ENCODE data around the gene TINCR.
"Not testable (repeated sequence)": the region's sequence is repeated elsewhere in the genome, so short reads cannot be mapped to it uniquely, and the experiment has no call there.

TINCR gene

DNA sequence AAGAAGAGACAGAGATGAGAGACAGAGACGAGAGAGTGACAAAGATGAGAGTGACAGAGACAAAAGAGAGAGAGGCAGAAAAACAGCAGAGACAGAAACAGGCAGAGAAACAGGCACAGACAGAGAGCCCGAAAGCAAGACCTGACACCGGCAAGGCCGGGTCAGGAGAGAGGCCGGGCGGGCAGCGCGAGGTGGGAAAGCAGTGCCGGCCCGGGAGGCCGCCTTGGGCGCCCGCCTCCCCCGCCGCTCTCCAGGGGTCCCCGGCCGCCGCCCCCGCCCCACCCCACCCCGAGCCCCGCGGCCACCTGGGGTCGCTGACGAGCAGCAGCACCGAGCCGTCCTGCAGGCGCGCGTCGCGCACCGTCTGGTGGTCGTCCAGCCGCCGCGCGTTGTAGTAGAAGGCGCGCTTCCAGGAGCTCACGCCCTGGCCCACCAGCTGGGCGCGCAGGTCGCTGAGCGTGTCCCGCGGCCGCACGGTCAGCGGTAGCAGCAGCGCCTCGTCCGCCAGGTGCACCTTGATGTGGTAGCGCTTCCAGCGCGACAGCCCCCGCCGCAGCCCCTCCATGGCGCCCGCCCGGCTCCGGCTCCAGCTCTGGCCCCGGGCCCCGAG is at the start of gene TINCR:
Gene TINCR, minus strand, starts transcription at position 594 of the 610 bp plus-strand sequence.
- H3K27ac Mint-ChIP-seq = no peak within 1 kb of the TSS
- H3K9me3 Mint-ChIP-seq = no peaks in the 10 kb centered on the region
- no peak within 1 kb of the TSS for H3K4me3 Mint-ChIP-seq
- H3K36me3 Mint-ChIP-seq (ENCODE audit: low read depth) = no peaks in the 10 kb centered on the region
- intact Hi-C loops (cut with micrococcal nuclease) = no loop called here
- H3K4me1 Mint-ChIP-seq (ENCODE audit: low read depth) = no peaks in the 10 kb centered on the region
- peaks cover 15% of the 10 kb centered on the region for H3K27me3 Mint-ChIP-seq

DNA sequence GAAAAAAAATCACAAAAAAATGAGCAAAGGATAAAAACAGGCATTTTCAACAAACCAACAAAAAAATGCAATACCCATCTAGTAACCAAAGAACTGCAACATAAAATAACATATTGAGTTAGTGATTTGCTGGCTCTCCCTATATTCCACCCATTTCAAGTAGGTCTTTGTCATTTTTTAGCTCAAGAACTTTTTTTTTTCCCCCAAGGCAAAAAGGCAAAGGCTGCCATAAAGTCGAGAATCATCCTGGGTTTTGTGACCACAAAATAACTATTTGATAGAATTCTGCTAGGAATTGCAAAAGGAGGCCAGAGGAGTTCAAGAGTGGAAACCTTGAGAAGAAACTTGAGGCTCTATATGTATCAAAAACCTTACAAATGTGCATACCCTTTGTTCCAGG is 49.3 kb upstream of the TINCR start:
- H3K4me3 Mint-ChIP-seq = no peak overlapping the region
- no peaks in the 10 kb centered on the region for H3K9me3 Mint-ChIP-seq
- peaks cover 25% of the 10 kb centered on the region for H3K4me1 Mint-ChIP-seq (ENCODE audit: low read depth)
- peaks cover 100% of the 10 kb centered on the region for H3K36me3 Mint-ChIP-seq (ENCODE audit: low read depth)
- H3K27ac Mint-ChIP-seq = no peak overlapping the region
- intact Hi-C loops (cut with micrococcal nuclease) = no loop called here
- no peaks in the 10 kb centered on the region for H3K27me3 Mint-ChIP-seq

DNA sequence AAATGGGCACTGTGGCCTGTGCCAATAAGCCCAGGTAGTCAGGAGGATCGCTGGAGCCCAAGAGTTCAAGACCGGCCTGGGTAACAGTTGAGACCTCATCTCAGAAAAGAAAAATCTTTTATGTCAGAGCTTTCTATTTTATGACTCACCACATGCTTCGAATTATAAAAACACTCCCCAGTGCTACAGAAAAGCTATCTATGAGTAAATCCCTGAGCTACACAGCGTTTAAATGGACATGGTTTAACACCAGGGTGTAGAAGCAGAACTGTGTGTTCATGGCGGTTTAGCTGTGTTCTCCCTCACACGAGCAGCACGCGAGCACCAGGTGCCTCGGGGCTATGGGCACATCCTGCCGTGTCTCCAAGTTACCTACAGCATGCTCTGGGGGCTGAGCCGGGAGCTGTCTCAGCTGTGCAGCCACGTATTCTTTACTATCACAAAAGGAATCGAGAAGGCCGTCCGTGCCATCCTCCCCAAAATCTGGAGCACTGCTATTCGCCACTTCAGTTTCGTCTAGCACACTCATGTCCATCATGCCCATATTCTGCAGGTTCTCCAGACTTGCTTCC is 48.1 kb upstream of the TINCR start:
- H3K27ac Mint-ChIP-seq = no peak overlapping the region
- intact Hi-C loops (cut with micrococcal nuclease) = no loop called here
- no peak overlapping the region for H3K4me3 Mint-ChIP-seq
- no peaks in the 10 kb centered on the region for H3K9me3 Mint-ChIP-seq
- peaks cover 13% of the 10 kb centered on the region for H3K4me1 Mint-ChIP-seq (ENCODE audit: low read depth)
- H3K36me3 Mint-ChIP-seq (ENCODE audit: low read depth) = peaks cover 95% of the 10 kb centered on the region
- H3K27me3 Mint-ChIP-seq = no peaks in the 10 kb centered on the region

DNA sequence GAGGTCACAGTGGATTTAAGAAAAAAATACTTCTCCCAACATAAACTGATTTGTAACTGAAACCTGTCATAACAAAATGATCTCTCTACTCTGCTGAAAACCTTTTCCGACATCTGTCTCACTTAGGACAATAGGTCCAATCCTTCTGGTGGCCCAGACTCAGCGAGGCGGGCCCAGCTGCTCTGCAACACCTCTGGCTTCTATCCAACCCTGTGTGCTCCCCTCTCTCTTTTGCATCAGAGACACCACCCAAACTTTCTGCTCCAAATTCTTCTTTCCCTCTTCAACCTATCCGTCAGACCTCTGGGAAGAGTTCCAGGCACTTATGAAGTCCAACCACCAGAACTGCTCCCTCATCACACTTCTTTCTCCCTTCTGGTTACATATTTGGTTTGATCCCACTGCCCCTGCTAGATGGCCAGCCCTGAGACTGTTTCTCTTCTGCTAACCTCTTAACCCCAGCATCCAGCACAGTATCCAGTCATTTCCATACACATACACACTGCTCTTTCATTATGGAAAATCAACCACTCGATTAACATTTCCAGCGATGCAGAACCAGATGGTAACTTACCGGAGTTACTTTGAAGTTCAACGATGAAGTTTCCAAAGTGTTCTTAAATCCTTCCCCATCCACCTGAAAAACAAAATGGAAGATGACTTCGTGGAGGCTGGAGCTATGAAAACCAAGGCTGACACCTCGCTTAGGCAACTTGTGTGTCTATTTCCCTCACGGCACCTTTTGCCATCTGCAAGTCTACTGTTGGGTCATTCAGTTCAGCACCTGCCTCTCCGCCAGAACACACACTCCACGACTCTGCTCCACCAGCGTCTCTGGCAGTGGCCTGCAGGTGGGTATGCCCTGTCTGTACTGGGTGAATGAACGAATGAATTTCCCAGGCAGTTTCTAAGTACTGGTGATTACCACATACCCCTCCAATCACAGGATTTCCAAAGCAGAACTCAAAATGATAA is 45.4 kb upstream of the TINCR start:
- Mint-ChIP-seq H3K4me3 (no peak overlapping the region), H3K36me3 (ENCODE audit: low read depth) (peaks cover 95% of the 10 kb centered on the region), H3K4me1 (ENCODE audit: low read depth) (no peaks in the 10 kb centered on the region), H3K27ac (no peak overlapping the region), H3K9me3 (no peaks in the 10 kb centered on the region), H3K27me3 (no peaks in the 10 kb centered on the region)
- intact Hi-C loops (cut with micrococcal nuclease) = no loop called here

DNA sequence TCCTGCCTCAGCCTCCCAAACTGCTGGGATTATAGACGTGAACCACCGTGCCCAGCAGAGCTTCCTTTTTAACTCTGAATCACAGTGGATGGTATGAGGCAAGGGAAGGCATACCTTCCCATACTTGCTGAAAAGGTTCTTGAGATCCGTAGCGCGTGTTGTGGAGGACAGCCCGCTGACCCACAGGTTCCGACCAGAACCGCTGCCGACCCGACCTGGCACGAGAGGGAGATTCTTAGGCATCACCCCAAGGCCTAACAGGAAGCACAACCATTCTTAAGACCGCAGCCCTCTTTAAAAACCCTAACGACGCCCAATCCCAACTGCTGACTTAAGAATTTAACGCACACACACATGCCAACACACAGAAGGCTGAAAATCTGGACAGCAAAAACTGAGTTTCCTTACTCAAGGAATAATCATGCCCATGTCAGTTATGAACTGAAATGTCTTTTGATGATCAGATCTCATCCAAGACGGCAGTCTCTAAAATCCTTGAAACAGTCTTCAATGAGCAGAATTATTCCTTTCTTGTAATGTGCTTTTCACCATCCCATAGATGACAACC is 42.2 kb upstream of the TINCR start:
- H3K4me1 Mint-ChIP-seq (ENCODE audit: low read depth) = no peaks in the 10 kb centered on the region
- H3K4me3 Mint-ChIP-seq = no peak overlapping the region
- no peaks in the 10 kb centered on the region for H3K9me3 Mint-ChIP-seq
- no peak overlapping the region for H3K27ac Mint-ChIP-seq
- intact Hi-C loops (cut with micrococcal nuclease) = no loop called here
- H3K27me3 Mint-ChIP-seq = no peaks in the 10 kb centered on the region
- H3K36me3 Mint-ChIP-seq (ENCODE audit: low read depth) = peaks cover 95% of the 10 kb centered on the region

DNA sequence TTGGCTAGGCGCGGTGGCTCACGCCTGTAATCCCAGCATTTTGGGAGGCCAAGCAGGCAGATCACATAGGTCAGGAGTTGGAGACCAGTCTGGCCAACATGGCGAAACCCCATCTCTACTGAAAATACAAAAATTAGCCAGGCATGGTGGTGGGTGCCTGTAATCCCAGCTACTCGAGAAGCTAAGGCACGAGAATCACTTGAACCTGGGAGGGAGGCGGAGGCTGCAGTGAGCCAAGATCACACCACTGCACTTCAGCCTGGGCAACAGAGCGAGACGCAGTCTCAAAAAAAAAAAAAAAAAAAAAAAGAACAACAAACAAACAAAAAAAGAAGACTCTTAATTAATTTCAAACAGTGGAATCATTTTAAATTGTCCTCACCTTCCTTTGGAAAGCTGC is 41.0 kb upstream of the TINCR start:
- H3K36me3 Mint-ChIP-seq (ENCODE audit: low read depth) = peaks cover 95% of the 10 kb centered on the region
- H3K27ac Mint-ChIP-seq; H3K4me1 Mint-ChIP-seq (ENCODE audit: low read depth); H3K9me3 Mint-ChIP-seq; intact Hi-C loops (cut with micrococcal nuclease); H3K4me3 Mint-ChIP-seq; H3K27me3 Mint-ChIP-seq: not testable (repeated sequence)

DNA sequence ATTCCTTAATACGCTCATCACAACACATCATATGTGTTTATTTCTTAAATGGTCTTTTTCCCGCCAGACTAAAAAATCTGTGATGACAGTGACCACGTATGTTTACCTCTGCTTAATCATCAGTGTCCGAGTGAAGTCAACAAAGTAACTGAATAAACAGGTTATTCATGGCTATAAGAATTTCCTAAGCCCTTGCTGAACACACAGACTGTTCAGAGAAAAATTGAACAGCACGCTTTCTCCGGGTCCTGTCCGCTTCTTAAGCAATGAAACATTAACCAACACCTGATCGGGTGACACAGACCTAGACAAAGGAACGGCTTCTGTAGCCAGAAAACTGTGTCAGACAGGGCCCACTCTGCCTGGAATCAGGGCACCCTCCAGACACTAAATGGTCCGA is 40.5 kb upstream of the TINCR start:
- Mint-ChIP-seq H3K4me1 (ENCODE audit: low read depth) (no peaks in the 10 kb centered on the region), H3K27me3 (no peaks in the 10 kb centered on the region), H3K9me3 (no peaks in the 10 kb centered on the region), H3K4me3 (no peak overlapping the region), H3K36me3 (ENCODE audit: low read depth) (peaks cover 95% of the 10 kb centered on the region), H3K27ac (no peak overlapping the region)
- intact Hi-C loops (cut with micrococcal nuclease) = no loop called here

DNA sequence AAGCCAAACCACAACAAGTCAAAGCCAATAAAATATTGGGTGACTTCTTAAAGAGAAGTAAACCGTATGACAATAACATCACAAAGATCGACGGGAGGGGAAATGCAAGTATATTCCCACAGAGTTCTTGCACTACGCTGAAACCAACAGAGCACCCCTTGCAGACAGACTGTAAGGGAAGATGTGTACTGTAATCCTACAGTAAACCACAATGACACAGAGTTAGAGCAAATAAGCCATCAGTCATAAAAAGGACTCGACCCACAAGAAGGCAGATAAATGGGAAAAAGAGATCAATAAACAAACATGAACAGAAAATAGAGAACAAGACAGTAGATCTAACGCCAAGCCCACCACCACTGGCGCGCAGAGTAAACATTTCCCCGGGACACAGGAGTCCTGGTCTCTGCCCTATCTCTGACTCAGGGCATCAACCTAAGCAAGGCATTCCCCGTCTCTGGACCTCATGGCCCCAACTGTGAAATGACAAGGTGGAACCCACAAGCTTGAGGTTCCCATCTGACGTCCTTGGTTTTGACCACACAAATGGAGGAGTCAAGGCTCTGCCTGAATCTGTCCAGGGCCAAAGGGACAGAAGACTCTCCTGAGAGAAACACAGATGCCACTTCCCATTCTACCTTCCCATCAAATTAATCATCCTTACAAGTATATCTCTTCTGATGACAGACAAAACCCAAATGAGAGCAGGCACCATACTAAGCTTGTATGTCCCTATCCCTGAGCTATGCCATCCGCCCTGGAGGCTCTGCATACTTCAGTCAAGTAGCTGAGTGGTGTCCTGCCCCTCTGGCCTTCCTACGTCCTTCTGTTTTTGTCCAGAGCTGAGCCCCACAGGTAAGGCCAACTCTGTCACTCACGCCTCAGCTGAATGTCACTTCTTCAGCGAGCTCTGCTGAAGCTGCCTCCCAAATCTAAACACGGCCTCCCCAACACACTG is 39.8 kb upstream of the TINCR start:
- intact Hi-C loops (cut with micrococcal nuclease) = no loop called here
- Mint-ChIP-seq H3K27me3 (no peaks in the 10 kb centered on the region), H3K9me3 (no peaks in the 10 kb centered on the region), H3K4me3 (no peak overlapping the region), H3K4me1 (ENCODE audit: low read depth) (no peaks in the 10 kb centered on the region), H3K27ac (no peak overlapping the region), H3K36me3 (ENCODE audit: low read depth) (peaks cover 95% of the 10 kb centered on the region)

DNA sequence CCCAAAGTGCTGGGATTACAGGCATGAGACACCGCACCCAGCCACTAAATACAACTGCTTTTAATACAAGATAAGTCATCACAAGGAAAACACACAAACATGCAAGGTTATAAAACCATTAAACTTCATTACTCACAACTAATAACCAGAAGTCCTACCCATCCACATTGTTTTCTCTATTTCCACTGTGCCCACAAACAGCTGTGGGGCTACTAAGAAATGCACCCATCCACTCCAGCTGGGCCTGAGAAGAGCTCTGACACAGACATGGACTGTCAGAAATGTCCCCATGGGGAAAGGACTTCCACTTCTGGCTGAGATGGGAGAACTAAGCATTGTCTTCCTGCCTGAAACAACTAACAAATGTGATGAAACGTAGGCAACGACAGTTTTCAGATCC is 37.6 kb upstream of the TINCR start:
- Mint-ChIP-seq H3K4me3 (no peak overlapping the region), H3K4me1 (ENCODE audit: low read depth) (no peaks in the 10 kb centered on the region), H3K36me3 (ENCODE audit: low read depth) (peaks cover 100% of the 10 kb centered on the region), H3K9me3 (no peaks in the 10 kb centered on the region), H3K27ac (no peak overlapping the region), H3K27me3 (no peaks in the 10 kb centered on the region)
- intact Hi-C loops (cut with micrococcal nuclease) = no loop called here

DNA sequence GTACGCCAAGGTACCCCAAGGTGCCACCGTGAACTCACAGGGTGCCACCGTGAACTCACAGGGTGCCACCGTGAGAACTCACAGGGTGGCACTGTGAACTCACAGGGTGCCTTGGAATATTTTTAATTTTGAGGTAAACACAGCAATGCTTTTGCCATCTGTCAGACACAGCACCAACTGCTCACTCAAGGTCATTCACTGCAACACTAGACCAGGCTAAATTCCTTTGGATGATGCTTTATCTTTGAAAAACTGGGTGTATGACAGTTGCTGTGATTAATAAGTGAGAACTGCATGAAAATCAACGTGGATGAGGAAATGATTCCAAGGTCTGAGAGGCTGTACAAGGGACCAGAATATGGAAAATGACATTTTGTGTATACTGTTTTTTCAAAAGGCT is 35.9 kb upstream of the TINCR start:
- H3K4me1 Mint-ChIP-seq (ENCODE audit: low read depth) = no peaks in the 10 kb centered on the region
- H3K36me3 Mint-ChIP-seq (ENCODE audit: low read depth) = peaks cover 100% of the 10 kb centered on the region
- intact Hi-C loops (cut with micrococcal nuclease) = no loop called here
- H3K27ac Mint-ChIP-seq = no peak overlapping the region
- no peaks in the 10 kb centered on the region for H3K27me3 Mint-ChIP-seq
- no peak overlapping the region for H3K4me3 Mint-ChIP-seq
- no peaks in the 10 kb centered on the region for H3K9me3 Mint-ChIP-seq

DNA sequence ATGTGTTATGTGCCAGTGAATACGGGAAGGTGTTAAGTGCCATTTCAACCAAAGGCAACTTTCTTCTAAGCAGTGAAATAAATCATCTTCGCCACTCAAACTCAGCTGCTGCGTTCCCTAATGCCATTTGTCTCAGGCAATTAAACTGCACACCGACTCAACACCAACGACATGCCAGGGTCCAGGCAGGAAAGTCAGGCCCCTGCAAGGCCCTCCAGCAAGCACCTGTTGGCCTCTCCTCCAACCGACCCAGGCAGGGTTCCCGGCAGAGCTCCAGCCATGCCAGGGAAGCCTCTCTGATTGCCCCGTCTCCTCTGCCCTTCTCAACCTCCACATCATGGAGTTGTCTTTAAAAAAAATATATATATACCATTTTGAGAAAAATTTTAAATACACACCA is 33.0 kb upstream of the TINCR start:
- peaks cover 100% of the 10 kb centered on the region for H3K36me3 Mint-ChIP-seq (ENCODE audit: low read depth)
- H3K9me3 Mint-ChIP-seq = no peaks in the 10 kb centered on the region
- no peak overlapping the region for H3K4me3 Mint-ChIP-seq
- H3K27ac Mint-ChIP-seq = no peak overlapping the region
- no peaks in the 10 kb centered on the region for H3K27me3 Mint-ChIP-seq
- intact Hi-C loops (cut with micrococcal nuclease) = no loop called here
- no peaks in the 10 kb centered on the region for H3K4me1 Mint-ChIP-seq (ENCODE audit: low read depth)

DNA sequence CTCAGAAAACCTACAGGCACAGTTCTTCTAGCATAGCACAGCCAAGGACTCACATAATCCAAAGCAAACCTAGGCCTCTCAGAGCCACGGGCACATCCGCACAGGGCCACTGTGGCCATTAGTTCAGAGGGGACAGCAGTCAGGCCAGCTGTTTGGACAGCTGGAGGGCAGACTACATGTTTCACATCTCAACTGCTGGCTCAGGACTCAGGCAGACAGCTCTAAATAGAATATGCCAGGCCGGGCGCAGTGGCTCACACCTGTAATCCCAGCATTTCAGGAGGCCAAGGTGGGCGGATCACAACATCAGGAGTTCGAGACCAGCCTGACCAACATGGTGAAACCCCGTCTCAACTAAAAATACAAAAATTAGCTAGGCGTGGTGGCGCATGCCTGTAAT is 28.0 kb upstream of the TINCR start:
- no peak overlapping the region for H3K27ac Mint-ChIP-seq
- no peaks in the 10 kb centered on the region for H3K27me3 Mint-ChIP-seq
- no peak overlapping the region for H3K4me3 Mint-ChIP-seq
- peaks cover 100% of the 10 kb centered on the region for H3K36me3 Mint-ChIP-seq (ENCODE audit: low read depth)
- H3K4me1 Mint-ChIP-seq (ENCODE audit: low read depth) = no peaks in the 10 kb centered on the region
- intact Hi-C loops (cut with micrococcal nuclease) = no loop called here
- no peaks in the 10 kb centered on the region for H3K9me3 Mint-ChIP-seq

DNA sequence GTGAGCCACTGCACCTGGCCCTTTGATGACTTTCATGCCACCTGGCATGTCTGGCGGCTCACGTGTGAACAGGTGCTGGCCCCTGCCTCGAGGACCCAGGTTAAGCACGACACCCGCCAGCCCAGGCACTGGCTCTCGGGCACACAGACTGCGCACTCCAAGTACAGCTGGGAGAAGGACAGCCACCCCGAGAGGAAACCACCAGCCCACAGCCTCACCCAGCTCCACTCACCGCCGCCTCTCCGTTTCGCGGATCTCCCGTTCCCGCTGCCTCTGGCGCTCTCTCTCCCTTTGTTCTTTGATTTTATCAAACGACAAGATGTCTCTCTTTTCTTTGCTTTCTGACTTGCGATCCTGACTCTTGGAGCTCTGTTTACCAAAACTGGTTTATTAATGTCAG is 27.4 kb upstream of the TINCR start:
- no peaks in the 10 kb centered on the region for H3K9me3 Mint-ChIP-seq
- H3K27ac Mint-ChIP-seq = no peak overlapping the region
- no peak overlapping the region for H3K4me3 Mint-ChIP-seq
- peaks cover 100% of the 10 kb centered on the region for H3K36me3 Mint-ChIP-seq (ENCODE audit: low read depth)
- H3K27me3 Mint-ChIP-seq = no peaks in the 10 kb centered on the region
- intact Hi-C loops (cut with micrococcal nuclease) = no loop called here
- no peaks in the 10 kb centered on the region for H3K4me1 Mint-ChIP-seq (ENCODE audit: low read depth)
